GM10266 (cell line): ENCODE measurements around the gene GPR21.
A peak's percentile ranks its signal among the peaks of the same experiment; 100 is the strongest.

Experiments used
- DNase-seq: peaks from one replicate; pipeline ENCODE4 v3.0.0; 2012; ENCODE audit errors: extremely low spot score
- CTCF ChIP-seq: IDR thresholded peaks from 2 replicates; pipeline ENCODE4 v1.5.1; 2012; ENCODE audit warnings: mild to moderate bottlenecking, low read depth; ENCODE audit not compliant: control insufficient read depth, insufficient read depth; ENCODE audit errors: missing control alignments

Gene GPR21

DNA sequence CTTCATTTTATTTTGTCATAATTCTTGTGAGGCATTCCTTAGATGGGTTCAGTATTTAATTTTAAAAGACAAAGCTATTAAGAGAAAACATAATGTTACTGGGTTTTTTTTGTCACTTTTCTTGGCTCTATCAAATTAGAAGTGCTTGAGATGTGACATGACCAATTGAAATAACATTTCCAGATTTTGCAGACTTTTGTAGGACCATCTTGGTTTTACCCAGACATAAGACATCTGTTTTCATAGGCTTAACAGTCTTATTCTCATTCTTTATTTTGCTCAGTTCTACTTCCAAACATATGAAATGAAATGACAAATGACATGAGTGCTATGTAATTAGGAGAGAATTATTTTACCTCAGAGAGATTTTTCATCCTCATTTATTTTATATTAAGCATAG is 19.6 kb downstream of the GPR21 start:
- TF ChIP-seq CTCF: no peak
- DNase-seq: no peak

DNA sequence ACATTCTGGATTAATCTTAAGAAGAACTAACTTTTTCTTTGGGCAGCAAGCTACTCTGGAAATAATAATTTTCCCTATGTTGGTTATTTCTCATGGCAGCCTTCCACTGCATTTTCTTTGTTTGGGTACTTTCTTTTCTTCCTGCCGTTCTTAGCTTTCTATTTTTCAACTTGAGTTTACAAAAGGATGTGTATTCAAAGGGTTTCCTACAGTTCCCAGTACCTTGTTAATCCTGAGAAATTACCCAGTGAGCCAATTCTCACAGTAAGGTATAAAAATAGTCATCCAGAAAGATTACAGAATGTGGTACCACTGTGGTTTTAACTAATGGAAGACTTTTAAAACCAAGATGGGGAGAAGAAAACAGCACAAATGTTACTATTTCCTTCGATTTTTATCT is 20.2 kb downstream of the GPR21 start:
- peak; percentile 27 for DNase-seq
- no peak for TF ChIP-seq CTCF

GRCh38 chr9:123058834-123059233 is 25.4 kb downstream of the GPR21 start:
- no peak for TF ChIP-seq CTCF
- DNase-seq: no peak

GRCh38 chr9:123059472-123060220 is 26.2 kb downstream of the GPR21 start:
- no peak for TF ChIP-seq CTCF
- no peak for DNase-seq

DNA sequence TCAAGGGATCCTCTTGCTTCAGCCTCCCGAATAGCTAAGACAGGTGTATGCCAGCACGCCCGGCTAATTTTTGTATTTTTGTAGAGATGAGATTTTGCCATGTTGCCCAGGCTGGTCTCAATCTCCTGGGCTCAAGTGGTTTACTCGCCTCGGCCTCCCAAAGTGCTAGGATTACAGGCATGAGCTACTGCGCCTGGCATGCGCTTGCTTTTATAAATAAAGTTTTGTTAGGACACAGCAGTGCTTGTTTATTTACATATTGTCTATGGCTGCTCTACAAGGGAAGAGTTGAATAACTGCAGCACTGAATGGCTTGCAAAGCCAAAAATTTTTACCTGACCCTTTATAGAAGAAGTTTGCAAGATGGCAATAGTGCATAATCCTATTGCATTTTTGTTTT is 27.7 kb downstream of the GPR21 start:
- no peak for DNase-seq
- TF ChIP-seq CTCF: no peak

DNA sequence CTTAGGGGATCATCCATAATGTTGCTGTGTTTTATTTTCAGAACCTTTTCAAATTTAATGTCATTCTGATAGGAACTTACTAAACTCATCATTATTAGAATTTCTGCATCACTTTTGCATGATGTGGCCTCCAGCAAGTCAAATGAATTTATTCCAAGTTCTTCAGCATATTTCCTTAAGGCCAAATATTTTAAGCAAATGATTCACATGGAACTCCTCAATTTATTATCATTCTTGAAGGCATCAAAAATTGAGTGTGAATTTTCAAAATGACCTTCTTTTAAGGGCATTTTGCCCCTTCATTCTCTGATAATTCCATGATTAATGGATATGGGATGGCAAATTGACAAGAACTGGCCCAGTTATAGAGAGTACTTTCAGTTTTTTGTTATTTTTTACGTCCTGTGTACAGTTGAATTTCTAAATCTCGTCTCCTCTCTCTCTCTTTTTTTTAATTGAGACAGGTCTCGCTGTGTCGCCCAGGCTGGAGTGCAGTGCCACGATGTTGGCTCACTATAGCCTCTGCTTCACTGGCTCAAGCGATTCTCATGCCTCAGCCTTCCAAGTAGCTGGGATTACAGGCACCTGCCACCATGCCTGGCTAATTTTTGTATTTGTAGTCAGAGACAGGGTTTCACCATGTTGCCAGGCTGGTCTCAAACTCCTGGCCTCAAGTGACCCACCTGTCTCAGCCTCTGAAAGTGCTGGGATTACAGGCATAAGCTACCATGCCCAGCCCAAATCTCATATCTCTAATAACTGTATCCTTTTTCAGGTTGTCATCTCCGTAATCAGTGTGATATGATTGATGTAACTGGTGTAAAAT is 29.1 kb downstream of the GPR21 start:
- no peak for DNase-seq

More for the DNA sequence above, 29.1 kb downstream of the GPR21 start:
- no peak for TF ChIP-seq CTCF
